AG08395 (cell line): ENCODE measurements around the gene S100B.

ENCODE experiments used
- DNase-seq: peaks from one replicate; pipeline ENCODE4 v3.0.0; 2012; ENCODE audit warnings: mixed read lengths, low spot score

The S100B gene

GRCh38 chr21:46560568-46561444 lies 44.1 kb downstream of the S100B start:
- no peak for DNase-seq

- DNase-seq: no peak
Measured at GRCh38 chr21:46559291-46559983, 45.4 kb downstream of the S100B start.

GRCh38 chr21:46557919-46558392 lies 46.9 kb downstream of the S100B start:
- DNase-seq: no peak

- DNase-seq: no peak
Measured at GRCh38 chr21:46557469-46557868, 47.4 kb downstream of the S100B start.

GRCh38 chr21:46556802-46557201 lies 48.1 kb downstream of the S100B start:
- no peak for DNase-seq

GRCh38 chr21:46555678-46556077 lies 49.2 kb downstream of the S100B start:
- no peak for DNase-seq

- no peak for DNase-seq
Measured at GRCh38 chr21:46555225-46555617, 49.7 kb downstream of the S100B start.

- DNase-seq: no peak
Measured at GRCh38 chr21:46554431-46555224, 50.3 kb downstream of the S100B start.

- DNase-seq: no peak
Measured at GRCh38 chr21:46553993-46554392, 50.9 kb downstream of the S100B start.

GRCh38 chr21:46552865-46553379 lies 52.0 kb downstream of the S100B start:
- no peak for DNase-seq

GRCh38 chr21:46552274-46552673 lies 52.6 kb downstream of the S100B start:
- DNase-seq: no peak

GRCh38 chr21:46551636-46552241 lies 53.1 kb downstream of the S100B start:
- no peak for DNase-seq

- no peak for DNase-seq
Measured at GRCh38 chr21:46550116-46550941, 54.6 kb downstream of the S100B start.

- no peak for DNase-seq
Measured at GRCh38 chr21:46549650-46550049, 55.2 kb downstream of the S100B start.
